Uterus (tissue), 2 donors: Measurements from ENCODE around the gene CDC73.

ENCODE experiments used
- CTCF ChIP-seq, 4 experiments: fragments of 200-600 bp in 2 of 4; fragments of 450-650 bp in 2 of 4; sonication (generic) in 2 of 4; IDR thresholded peaks; one replicate each; pipeline ENCODE4 v1.5.1; 2016 to 2019; ENCODE audit warnings: antibody characterized with exemption in 4 of 4, mild to moderate bottlenecking in 2 of 4, moderate library complexity in 1 of 4
- POLR2A ChIP-seq, 2 donors: fragments of 450-650 bp; IDR thresholded peaks; one replicate each; pipeline ENCODE4 v1.6.1; 2016; ENCODE audit warnings: antibody characterized with exemption in 2 of 2, mild to moderate bottlenecking in 1 of 2, moderate library complexity in 1 of 2

- TF ChIP-seq CTCF (IDR thresholded peaks at IDR 0.05) = no peak
- no peak for TF ChIP-seq POLR2A (IDR thresholded peaks at IDR 0.05)
Observed at GRCh38 chr1:193111641-193112090, 10.2 kb upstream of the CDC73 start.
